DOHH2 (cell line): Measurements from ENCODE around the gene FAM219A.

Experiments used
- H3F3A ChIP-seq: fragments of 200-600 bp; sonication (generic), shearing (Covaris generic); 2 replicates; pipeline ENCODE4 v1.6.0; 2016; ENCODE audit warnings: antibody characterized with exemption, mild to moderate bottlenecking; ENCODE audit not compliant: control insufficient read depth, insufficient read depth
- H3K27ac ChIP-seq: fragments of 200-600 bp; sonication (generic); 2 replicates; pipeline ENCODE4 v1.5.1; 2014; ENCODE audit warnings: low read depth, mild to moderate bottlenecking, low read length, moderate library complexity
- H3K27me3 ChIP-seq: fragments of 200-600 bp; sonication (generic); 2 replicates; pipeline ENCODE4 v1.6.1; 2014; ENCODE audit warnings: mild to moderate bottlenecking, low read length, mixed read lengths; ENCODE audit not compliant: control insufficient read depth
- H3K36me3 ChIP-seq: fragments of 200-600 bp; sonication (generic); 2 replicates; pipeline ENCODE4 v1.6.1; 2014; ENCODE audit warnings: mild to moderate bottlenecking, low read length, moderate library complexity, mixed read lengths; ENCODE audit not compliant: control insufficient read depth
- H3K4me1 ChIP-seq: fragments of 200-600 bp; sonication (generic); 2 replicates; pipeline ENCODE4 v1.6.1; 2014; ENCODE audit warnings: mild to moderate bottlenecking, low read length, mixed read lengths; ENCODE audit not compliant: control insufficient read depth
- H3K4me2 ChIP-seq: fragments of 200-600 bp; sonication (generic); 2 replicates; pipeline ENCODE4 v1.6.0; 2014; ENCODE audit warnings: mild to moderate bottlenecking, low read length, moderate library complexity
- H3K4me3 ChIP-seq: fragments of 200-600 bp; sonication (generic); 2 replicates; pipeline ENCODE4 v1.5.1; 2014; ENCODE audit warnings: mild to moderate bottlenecking, low read length, mixed read lengths
- H3K79me2 ChIP-seq: fragments of 200-600 bp; sonication (generic); 2 replicates; pipeline ENCODE4 v1.6.1; 2014; ENCODE audit warnings: mild to moderate bottlenecking, low read length, mixed read lengths; ENCODE audit not compliant: control insufficient read depth
- H3K9me2 ChIP-seq: fragments of 200-600 bp; sonication (generic); replicated peaks from 2 replicates; pipeline ENCODE4 v1.6.1; 2014; ENCODE audit warnings: mild to moderate bottlenecking, low read length, mixed read lengths; ENCODE audit not compliant: control insufficient read depth
- H3K9me3 ChIP-seq: fragments of 200-600 bp; sonication (generic); 2 replicates; pipeline ENCODE4 v1.6.1; 2014; ENCODE audit warnings: antibody characterized with exemption, low read length, mixed read lengths; ENCODE audit not compliant: control insufficient read depth, insufficient read depth
- H4K20me1 ChIP-seq: fragments of 200-600 bp; sonication (generic); 2 replicates; pipeline ENCODE4 v1.6.0; 2014; ENCODE audit warnings: low read depth, mild to moderate bottlenecking, antibody characterized with exemption, low read length, moderate library complexity; ENCODE audit not compliant: control insufficient read depth, insufficient read depth
- EZH2phosphoT487 ChIP-seq: fragments of 200-600 bp; sonication (generic); IDR thresholded peaks from 2 replicates; pipeline ENCODE4 v1.6.1; 2017; ENCODE audit warnings: borderline replicate concordance, mild to moderate bottlenecking, antibody characterized with exemption, low read length, moderate library complexity, mixed read lengths
- TF ChIP-seq, protein P1 (sequence below): fragments of 200-600 bp; sonication (generic); IDR thresholded peaks from one replicate; pipeline ENCODE4 v1.5.1; 2014; ENCODE audit warnings: antibody characterized with exemption, mild to moderate bottlenecking, low read depth, low read length; ENCODE audit not compliant: poor library complexity, severe bottlenecking

Gene FAM219A

DNA sequence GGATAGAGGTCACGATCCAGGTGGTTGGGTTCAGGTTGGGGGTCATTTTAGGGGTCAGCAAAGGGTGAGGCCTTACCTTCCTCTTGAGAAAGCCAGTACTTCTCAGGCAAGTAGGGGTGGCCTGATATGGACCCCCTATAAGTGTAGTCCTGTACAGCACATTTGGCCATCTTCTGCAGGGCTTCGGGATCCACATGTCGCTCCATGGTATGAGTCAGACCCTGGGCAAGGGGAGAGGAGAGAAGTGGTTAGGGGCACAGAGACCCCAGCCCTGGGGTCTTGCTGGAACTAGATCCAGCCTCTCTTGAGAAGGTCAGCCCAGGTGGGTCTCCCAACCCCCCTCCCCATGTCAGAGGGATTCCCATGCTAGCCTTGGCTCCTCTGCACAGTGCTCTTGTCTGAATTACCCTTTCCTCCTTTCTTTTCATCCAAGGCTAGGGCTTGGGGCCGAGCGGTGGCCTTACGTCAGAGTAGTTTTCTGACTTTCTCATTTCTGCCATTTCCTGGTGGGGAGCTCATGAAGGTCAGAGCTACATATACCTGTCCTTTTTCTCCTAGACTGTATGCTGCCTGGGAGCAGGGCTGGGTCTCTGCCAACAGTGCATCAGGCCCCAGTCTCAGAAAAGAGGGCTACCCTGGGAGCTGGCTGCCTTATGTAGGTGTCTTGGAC, 72.7 kb downstream of the FAM219A start:
- no peaks in the 10 kb centered on the region for H4K20me1 ChIP-seq
- H3K9me3 ChIP-seq, result no peaks in the 10 kb centered on the region
- H3K79me2 ChIP-seq, result no peaks in the 10 kb centered on the region
- H3K27ac ChIP-seq, result no peak overlapping the region
- H3K9me2 ChIP-seq, result no peaks in the 10 kb centered on the region
- H3K27me3 ChIP-seq, result peaks cover 27% of the 10 kb centered on the region
- no peak overlapping the region for H3K4me3 ChIP-seq
- TF ChIP-seq, protein P1, sequence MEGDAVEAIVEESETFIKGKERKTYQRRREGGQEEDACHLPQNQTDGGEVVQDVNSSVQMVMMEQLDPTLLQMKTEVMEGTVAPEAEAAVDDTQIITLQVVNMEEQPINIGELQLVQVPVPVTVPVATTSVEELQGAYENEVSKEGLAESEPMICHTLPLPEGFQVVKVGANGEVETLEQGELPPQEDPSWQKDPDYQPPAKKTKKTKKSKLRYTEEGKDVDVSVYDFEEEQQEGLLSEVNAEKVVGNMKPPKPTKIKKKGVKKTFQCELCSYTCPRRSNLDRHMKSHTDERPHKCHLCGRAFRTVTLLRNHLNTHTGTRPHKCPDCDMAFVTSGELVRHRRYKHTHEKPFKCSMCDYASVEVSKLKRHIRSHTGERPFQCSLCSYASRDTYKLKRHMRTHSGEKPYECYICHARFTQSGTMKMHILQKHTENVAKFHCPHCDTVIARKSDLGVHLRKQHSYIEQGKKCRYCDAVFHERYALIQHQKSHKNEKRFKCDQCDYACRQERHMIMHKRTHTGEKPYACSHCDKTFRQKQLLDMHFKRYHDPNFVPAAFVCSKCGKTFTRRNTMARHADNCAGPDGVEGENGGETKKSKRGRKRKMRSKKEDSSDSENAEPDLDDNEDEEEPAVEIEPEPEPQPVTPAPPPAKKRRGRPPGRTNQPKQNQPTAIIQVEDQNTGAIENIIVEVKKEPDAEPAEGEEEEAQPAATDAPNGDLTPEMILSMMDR, result no peak
- no peak for TF ChIP-seq EZH2phosphoT487
- H3F3A ChIP-seq, result no peaks in the 10 kb centered on the region
- H3K36me3 ChIP-seq, result no peaks in the 10 kb centered on the region
- no peak overlapping the region for H3K4me2 ChIP-seq
- H3K4me1 ChIP-seq, result peaks cover 7% of the 10 kb centered on the region

DNA sequence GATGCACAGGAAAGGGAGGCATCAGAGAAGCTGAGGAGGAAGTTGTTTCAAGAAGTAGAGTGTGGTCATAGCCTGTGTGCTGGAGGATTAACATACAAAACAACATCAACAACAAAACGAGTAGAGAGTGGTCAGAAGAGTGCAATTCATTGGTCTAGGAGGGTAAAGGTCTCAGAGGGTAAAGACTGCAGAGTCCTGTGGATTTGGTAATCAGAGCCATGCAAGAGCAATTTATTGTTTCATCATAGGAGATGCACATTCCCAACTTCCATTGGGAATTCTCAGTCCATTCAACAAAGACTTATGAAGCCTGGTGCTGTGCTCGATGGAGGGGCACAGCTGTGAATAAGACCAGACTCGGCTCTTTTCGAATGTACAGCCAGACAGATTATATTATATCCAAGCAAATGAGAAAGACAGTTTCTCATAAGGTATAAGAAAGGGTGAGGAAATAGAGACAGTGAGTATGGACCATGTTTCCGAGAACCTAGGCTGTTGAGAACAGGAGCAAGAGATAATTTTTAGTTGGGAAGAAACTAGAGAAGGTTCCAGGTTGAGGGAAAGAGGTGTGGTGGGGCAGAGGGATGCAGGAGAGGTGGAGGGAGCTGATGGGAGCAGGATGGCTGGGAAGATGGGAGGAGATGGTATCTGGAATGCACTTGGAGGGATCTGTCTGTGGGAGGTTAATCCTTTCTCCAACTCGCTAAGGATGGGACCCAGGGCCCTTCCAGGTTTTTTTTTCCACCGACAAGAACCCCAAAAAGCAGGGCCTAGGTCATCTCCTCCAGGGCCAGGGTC, 73.8 kb downstream of the FAM219A start:
- H3K4me1 ChIP-seq, result peaks cover 18% of the 10 kb centered on the region
- H3K4me2 ChIP-seq, result no peak overlapping the region
- no peaks in the 10 kb centered on the region for H4K20me1 ChIP-seq
- no peak for TF ChIP-seq EZH2phosphoT487
- TF ChIP-seq, protein P1, result no peak
- no peak overlapping the region for H3K4me3 ChIP-seq
- peaks cover 29% of the 10 kb centered on the region for H3K27me3 ChIP-seq
- H3K9me2 ChIP-seq, result no peaks in the 10 kb centered on the region
- H3K36me3 ChIP-seq, result no peaks in the 10 kb centered on the region
- no peak overlapping the region for H3K27ac ChIP-seq
- H3K9me3 ChIP-seq, result no peaks in the 10 kb centered on the region
- no peaks in the 10 kb centered on the region for H3K79me2 ChIP-seq
- H3F3A ChIP-seq, result no peaks in the 10 kb centered on the region

DNA sequence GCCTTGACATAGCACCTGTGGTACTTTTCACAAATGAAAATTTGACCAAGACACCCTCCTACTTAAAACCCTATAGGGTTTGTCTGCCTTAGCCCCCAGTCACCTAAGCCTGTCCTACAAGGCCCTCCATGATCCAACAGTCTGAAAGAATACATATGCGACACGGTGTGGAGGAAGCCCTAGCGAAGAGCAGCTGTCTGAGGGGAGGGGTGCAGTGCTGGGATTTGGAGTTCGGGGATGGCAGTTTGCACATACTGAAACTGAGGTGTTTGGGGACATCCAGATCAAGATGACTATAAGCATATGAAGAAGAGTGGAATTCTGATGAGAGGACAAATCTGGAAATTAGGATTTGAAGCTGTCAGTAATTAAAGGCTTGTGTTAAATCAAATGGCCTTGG, 74.5 kb downstream of the FAM219A start:
- Histone ChIP-seq H3K4me3 (no peak overlapping the region), H3K4me1 (peaks cover 25% of the 10 kb centered on the region), H3K36me3 (no peaks in the 10 kb centered on the region), H3K9me3 (no peaks in the 10 kb centered on the region), H3F3A (no peaks in the 10 kb centered on the region), H4K20me1 (no peaks in the 10 kb centered on the region), H3K79me2 (no peaks in the 10 kb centered on the region), H3K4me2 (no peak overlapping the region), H3K27me3 (peaks cover 24% of the 10 kb centered on the region), H3K9me2 (no peaks in the 10 kb centered on the region), H3K27ac (no peak overlapping the region)
- TF ChIP-seq, protein P1, result no peak
- TF ChIP-seq EZH2phosphoT487, result no peak
